Neutrophil (primary cell): ENCODE data around the gene RHBDL1.

Source experiments
- H3K27ac ChIP-seq: fragments of 200-600 bp; sonication (generic); 2 replicates; pipeline ENCODE4 v1.5.1; 2016; ENCODE audit warnings: mild to moderate bottlenecking, moderate library complexity
- H3K27me3 ChIP-seq: fragments of 200-600 bp; sonication (generic); 2 replicates; pipeline ENCODE4 v1.6.0; 2016; ENCODE audit warnings: mild to moderate bottlenecking
- H3K36me3 ChIP-seq: fragments of 200-600 bp; sonication (generic); 2 replicates; pipeline ENCODE4 v1.5.1; 2017
- H3K4me1 ChIP-seq, 2 experiments: fragments of 200-600 bp in 1 of 2; sonication (generic) in 1 of 2; 1 replicate in 1 of 2; 2 replicates in 1 of 2; pipeline versions ENCODE4 v1.5.1 to v1.6.1; 2013 to 2016; ENCODE audit warnings: low read depth in 1 of 2, low read length in 1 of 2, mild to moderate bottlenecking in 1 of 2, moderate library complexity in 1 of 2; ENCODE audit not compliant: control insufficient read depth in 1 of 2, insufficient read depth in 1 of 2
- H3K4me3 ChIP-seq, 2 experiments: fragments of 200-600 bp in 1 of 2; sonication (generic) in 1 of 2; 1 replicate in 1 of 2; 2 replicates in 1 of 2; pipeline ENCODE4 v1.5.1; 2013 to 2016; ENCODE audit warnings: low read depth in 1 of 2, low read length in 1 of 2, mild to moderate bottlenecking in 1 of 2, moderate library complexity in 1 of 2
- H3K9me3 ChIP-seq: fragments of 200-600 bp; sonication (generic); 2 replicates; pipeline ENCODE4 v1.5.1; 2016
- CTCF ChIP-seq: fragments of 200-600 bp; sonication (generic); IDR thresholded peaks from 2 replicates; pipeline ENCODE4 v1.5.1; 2016; ENCODE audit warnings: antibody characterized with exemption

Gene RHBDL1

GRCh38 chr16:657487-657886 is 18.0 kb upstream of the RHBDL1 start:
- H3K4me1 ChIP-seq: peaks cover 9 to 13% of the 10 kb centered on the region in 2 experiments
- no peak overlapping the region for H3K4me3 ChIP-seq
- no peak for TF ChIP-seq CTCF

GRCh38 chr16:658679-659571 is 16.5 kb upstream of the RHBDL1 start:
- Histone ChIP-seq H3K36me3 (peaks cover 6% of the 10 kb centered on the region), H3K27me3 (no peaks in the 10 kb centered on the region), H3K9me3 (no peaks in the 10 kb centered on the region), H3K27ac (no peak overlapping the region), H3K4me1 (peaks cover 9 to 13% of the 10 kb centered on the region in 2 experiments), H3K4me3 (no peak overlapping the region)
- TF ChIP-seq CTCF: no peak

More at GRCh38 chr16:657487-657886, 18.0 kb upstream of the RHBDL1 start:
- Histone ChIP-seq H3K27ac (no peak overlapping the region), H3K9me3 (no peaks in the 10 kb centered on the region), H3K36me3 (peaks cover 6% of the 10 kb centered on the region), H3K27me3 (no peaks in the 10 kb centered on the region)

DNA sequence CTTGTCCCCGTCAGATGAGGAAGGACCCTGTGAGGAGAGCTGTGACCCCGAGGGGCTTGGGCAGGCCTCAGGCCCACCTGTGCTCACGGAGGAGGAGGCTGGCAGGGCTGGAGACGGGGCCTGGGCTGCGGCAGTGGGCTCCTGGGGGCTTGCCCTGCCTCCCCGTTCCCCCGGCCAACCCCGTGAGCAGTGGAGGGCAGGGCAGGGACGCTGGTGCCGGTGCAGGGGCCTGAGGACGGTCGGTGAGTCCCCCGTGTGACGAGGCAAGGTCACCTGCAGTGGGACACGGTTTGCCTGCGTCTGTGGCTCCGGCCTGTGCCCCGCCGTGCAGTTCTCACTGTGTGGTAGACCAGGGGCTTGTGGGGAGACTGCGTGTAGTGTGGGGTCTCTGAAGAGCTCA is 15.9 kb upstream of the RHBDL1 start:
- Histone ChIP-seq H3K4me1 (peaks cover 9 to 13% of the 10 kb centered on the region in 2 experiments), H3K4me3 (no peak overlapping the region), H3K27ac (no peak overlapping the region), H3K9me3 (no peaks in the 10 kb centered on the region), H3K27me3 (no peaks in the 10 kb centered on the region), H3K36me3 (peaks cover 6% of the 10 kb centered on the region)
- TF ChIP-seq CTCF: no peak

DNA sequence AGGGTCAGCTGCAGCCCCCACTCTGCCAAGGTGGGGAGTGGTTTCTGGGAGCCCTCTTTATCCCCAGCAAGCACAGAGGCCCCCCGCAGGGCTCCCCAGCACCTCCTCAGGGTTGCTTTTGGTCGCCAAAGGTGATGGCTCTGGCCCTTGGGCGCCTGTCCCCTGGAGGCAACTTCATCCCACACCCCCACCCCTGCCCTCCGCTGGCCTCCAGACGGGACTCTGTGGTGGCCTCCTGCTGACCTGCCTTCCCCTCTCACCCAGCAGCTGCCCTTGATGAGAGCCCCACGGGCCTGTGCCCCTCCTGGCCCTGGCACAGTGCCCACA is 15.4 kb upstream of the RHBDL1 start:
- H3K9me3 ChIP-seq: no peaks in the 10 kb centered on the region
- peak overlapping the region in 1 of 2 experiments; percentile 45 for H3K4me3 ChIP-seq
- no peaks in the 10 kb centered on the region for H3K27me3 ChIP-seq
- H3K36me3 ChIP-seq: peaks cover 6% of the 10 kb centered on the region
- H3K4me1 ChIP-seq: peaks cover 9 to 13% of the 10 kb centered on the region in 2 experiments
- peak overlapping the region; percentile 44 for H3K27ac ChIP-seq
- no peak for TF ChIP-seq CTCF

GRCh38 chr16:660459-661183 is 14.8 kb upstream of the RHBDL1 start:
- peak; percentile 72 for TF ChIP-seq CTCF
- Histone ChIP-seq H3K4me3 (peak overlapping the region; percentile 31 to 45), H3K27me3 (no peaks in the 10 kb centered on the region), H3K36me3 (peaks cover 4% of the 10 kb centered on the region), H3K9me3 (no peaks in the 10 kb centered on the region), H3K27ac (peak overlapping the region; percentile 44), H3K4me1 (peaks cover 9 to 13% of the 10 kb centered on the region in 2 experiments)
